SKM-1 (cell line): ENCODE data around the gene GAL.

Experiments
- DNase-seq: peaks from one replicate; lab custom pipeline; 2025; ENCODE audit not compliant: unreplicated experiment; lab: John Stamatoyannopoulos, UW

Gene GAL

GRCh38 chr11:68680541-68681231, 3.7 kb upstream of the GAL start:
- DNase-seq: no peak

- DNase-seq: peak; percentile 45
Observed at GRCh38 chr11:68682531-68682961, 1.8 kb upstream of the GAL start.

- no peak for DNase-seq
Observed at GRCh38 chr11:68683121-68683520, 1.2 kb upstream of the GAL start.

- DNase-seq: no peak
Observed at GRCh38 chr11:68683536-68684384, 584 bp upstream of the GAL start.

GRCh38 chr11:68685656-68686380, 1.5 kb downstream of the GAL start:
- DNase-seq: no peak

- no peak for DNase-seq
Observed at GRCh38 chr11:68686486-68686885, 2.1 kb downstream of the GAL start.

- no peak for DNase-seq
Observed at GRCh38 chr11:68687311-68687710, 3.0 kb downstream of the GAL start.

GRCh38 chr11:68687986-68688385, 3.6 kb downstream of the GAL start:
- no peak for DNase-seq

- DNase-seq: no peak
Observed at GRCh38 chr11:68688881-68689280, 4.5 kb downstream of the GAL start.

GRCh38 chr11:68689737-68690625, 5.6 kb downstream of the GAL start:
- DNase-seq: no peak

- no peak for DNase-seq
Observed at GRCh38 chr11:68690671-68691401, 6.5 kb downstream of the GAL start.

GRCh38 chr11:68691402-68691784, 7.0 kb downstream of the GAL start:
- no peak for DNase-seq

GRCh38 chr11:68692115-68692514, 7.8 kb downstream of the GAL start:
- DNase-seq: no peak

- DNase-seq: no peak
Observed at GRCh38 chr11:68692871-68693483, 8.6 kb downstream of the GAL start.

GRCh38 chr11:68693484-68693882, 9.1 kb downstream of the GAL start:
- DNase-seq: no peak

- no peak for DNase-seq
Observed at GRCh38 chr11:68694431-68695297, 10.3 kb downstream of the GAL start.

GRCh38 chr11:68695531-68695930, 11.2 kb downstream of the GAL start:
- no peak for DNase-seq

GRCh38 chr11:68698993-68699392, 14.6 kb downstream of the GAL start:
- no peak for DNase-seq

GRCh38 chr11:68704887-68705286, 20.5 kb downstream of the GAL start:
- DNase-seq: no peak
